ENCODE results near the gene IFT81. TPM values are rescaled to one million over a fixed set of nuclear protein-coding genes. Genes with fewer than 3 reads are reported as not detected.
A peak's percentile ranks its signal among the peaks of the same experiment; 100 is the strongest.
"Not testable (repeated sequence)": the region's sequence is repeated elsewhere in the genome, so short reads cannot be mapped to it uniquely, and the experiment has no call there.

Gene IFT81
- total RNA-seq, 1 donor from 2014 or later: 8.9 TPM

- TF ChIP-seq, protein P1, sequence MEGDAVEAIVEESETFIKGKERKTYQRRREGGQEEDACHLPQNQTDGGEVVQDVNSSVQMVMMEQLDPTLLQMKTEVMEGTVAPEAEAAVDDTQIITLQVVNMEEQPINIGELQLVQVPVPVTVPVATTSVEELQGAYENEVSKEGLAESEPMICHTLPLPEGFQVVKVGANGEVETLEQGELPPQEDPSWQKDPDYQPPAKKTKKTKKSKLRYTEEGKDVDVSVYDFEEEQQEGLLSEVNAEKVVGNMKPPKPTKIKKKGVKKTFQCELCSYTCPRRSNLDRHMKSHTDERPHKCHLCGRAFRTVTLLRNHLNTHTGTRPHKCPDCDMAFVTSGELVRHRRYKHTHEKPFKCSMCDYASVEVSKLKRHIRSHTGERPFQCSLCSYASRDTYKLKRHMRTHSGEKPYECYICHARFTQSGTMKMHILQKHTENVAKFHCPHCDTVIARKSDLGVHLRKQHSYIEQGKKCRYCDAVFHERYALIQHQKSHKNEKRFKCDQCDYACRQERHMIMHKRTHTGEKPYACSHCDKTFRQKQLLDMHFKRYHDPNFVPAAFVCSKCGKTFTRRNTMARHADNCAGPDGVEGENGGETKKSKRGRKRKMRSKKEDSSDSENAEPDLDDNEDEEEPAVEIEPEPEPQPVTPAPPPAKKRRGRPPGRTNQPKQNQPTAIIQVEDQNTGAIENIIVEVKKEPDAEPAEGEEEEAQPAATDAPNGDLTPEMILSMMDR (IDR thresholded peaks at IDR 0.05): no peak
- H3K36me3 Mint-ChIP-seq (ENCODE audit: low read depth): peaks cover 4% of the 10 kb centered on the region
- no peak overlapping the region for H3K4me3 Mint-ChIP-seq (ENCODE audit: unreplicated experiment)
- no peaks in the 10 kb centered on the region for H3K9me3 Mint-ChIP-seq (ENCODE audit: low read depth)
- peak overlapping the region; percentile 76 for H3K27ac Mint-ChIP-seq (ENCODE audit: unreplicated experiment)
- peak; percentile 74 for DNase-seq (ENCODE audit: low spot score)
- H3K4me1 Mint-ChIP-seq (ENCODE audit: low read depth): peaks cover 52% of the 10 kb centered on the region
- no peaks in the 10 kb centered on the region for H3K27me3 Mint-ChIP-seq (ENCODE audit: low read depth)
These were observed 125.6 kb downstream of the IFT81 start for GRCh38 chr12:110249716-110250225.

GRCh38 chr12:110251381-110251780, 127.2 kb downstream of the IFT81 start:
- no peak for DNase-seq (ENCODE audit: low spot score)
- TF ChIP-seq, protein P1 (IDR thresholded peaks at IDR 0.05): no peak
- H3K4me1 Mint-ChIP-seq (ENCODE audit: low read depth): peaks cover 53% of the 10 kb centered on the region

DNA sequence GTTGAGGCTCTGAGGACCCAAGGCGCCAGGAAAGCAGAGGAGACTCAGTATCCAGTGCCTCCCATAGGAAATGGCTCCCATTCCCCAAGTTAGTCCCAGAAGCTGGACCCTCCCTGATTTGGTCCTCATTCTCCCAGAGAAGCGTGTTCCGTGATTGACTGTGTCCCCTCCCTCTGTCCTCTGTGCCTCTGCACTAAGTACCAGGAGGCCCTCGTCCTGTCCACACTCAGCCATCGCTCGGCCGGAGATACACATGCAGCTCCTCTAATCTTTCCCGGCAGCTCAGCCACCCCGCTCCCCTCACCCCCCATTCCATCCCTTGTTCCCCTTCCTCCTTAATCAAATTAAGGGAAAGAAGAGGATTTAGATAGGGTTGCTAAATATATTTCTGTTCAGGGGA, 128.6 kb downstream of the IFT81 start:
- Mint-ChIP-seq H3K36me3 (ENCODE audit: low read depth) (no peaks in the 10 kb centered on the region), H3K9me3 (ENCODE audit: low read depth) (no peaks in the 10 kb centered on the region), H3K27ac (ENCODE audit: unreplicated experiment) (no peak overlapping the region), H3K4me3 (ENCODE audit: unreplicated experiment) (no peak overlapping the region), H3K4me1 (ENCODE audit: low read depth) (peaks cover 50% of the 10 kb centered on the region), H3K27me3 (ENCODE audit: low read depth) (no peaks in the 10 kb centered on the region)
- DNase-seq (ENCODE audit: low spot score): peak; percentile 77
- TF ChIP-seq, protein P1 (IDR thresholded peaks at IDR 0.05): no peak

More at GRCh38 chr12:110251381-110251780, 127.2 kb downstream of the IFT81 start:
- Mint-ChIP-seq H3K27me3 (ENCODE audit: low read depth) (no peaks in the 10 kb centered on the region), H3K36me3 (ENCODE audit: low read depth) (no peaks in the 10 kb centered on the region), H3K27ac (ENCODE audit: unreplicated experiment) (no peak overlapping the region), H3K4me3 (ENCODE audit: unreplicated experiment) (no peak overlapping the region), H3K9me3 (ENCODE audit: low read depth) (no peaks in the 10 kb centered on the region)

GRCh38 chr12:110253176-110253575, 129.0 kb downstream of the IFT81 start:
- Mint-ChIP-seq H3K9me3 (ENCODE audit: low read depth) (no peaks in the 10 kb centered on the region), H3K4me3 (ENCODE audit: unreplicated experiment) (no peak overlapping the region), H3K27me3 (ENCODE audit: low read depth) (no peaks in the 10 kb centered on the region), H3K36me3 (ENCODE audit: low read depth) (no peaks in the 10 kb centered on the region), H3K4me1 (ENCODE audit: low read depth) (peaks cover 46% of the 10 kb centered on the region), H3K27ac (ENCODE audit: unreplicated experiment) (peak overlapping the region; percentile 74)
- TF ChIP-seq, protein P1 (IDR thresholded peaks at IDR 0.05): no peak
- peak; percentile 43 for DNase-seq (ENCODE audit: low spot score)

GRCh38 chr12:110254971-110255540, 130.9 kb downstream of the IFT81 start:
- Mint-ChIP-seq H3K27me3 (ENCODE audit: low read depth) (no peaks in the 10 kb centered on the region), H3K9me3 (ENCODE audit: low read depth) (no peaks in the 10 kb centered on the region), H3K4me1 (ENCODE audit: low read depth) (peaks cover 28% of the 10 kb centered on the region), H3K36me3 (ENCODE audit: low read depth) (no peaks in the 10 kb centered on the region), H3K4me3 (ENCODE audit: unreplicated experiment) (no peak overlapping the region), H3K27ac (ENCODE audit: unreplicated experiment) (no peak overlapping the region)
- DNase-seq (ENCODE audit: low spot score): peak; percentile 26
- TF ChIP-seq, protein P1 (IDR thresholded peaks at IDR 0.05): no peak

- H3K27me3 Mint-ChIP-seq (ENCODE audit: low read depth); H3K9me3 Mint-ChIP-seq (ENCODE audit: low read depth); H3K36me3 Mint-ChIP-seq (ENCODE audit: low read depth); H3K4me3 Mint-ChIP-seq (ENCODE audit: unreplicated experiment); DNase-seq (ENCODE audit: low spot score): not testable (repeated sequence)
- H3K4me1 Mint-ChIP-seq (ENCODE audit: low read depth): peaks cover 24% of the 10 kb centered on the region
- H3K27ac Mint-ChIP-seq (ENCODE audit: unreplicated experiment): peak overlapping the region; percentile 85
These were observed 131.8 kb downstream of the IFT81 start for GRCh38 chr12:110255890-110256456.
